Measurements from ENCODE around the gene HEY2.

DNA sequence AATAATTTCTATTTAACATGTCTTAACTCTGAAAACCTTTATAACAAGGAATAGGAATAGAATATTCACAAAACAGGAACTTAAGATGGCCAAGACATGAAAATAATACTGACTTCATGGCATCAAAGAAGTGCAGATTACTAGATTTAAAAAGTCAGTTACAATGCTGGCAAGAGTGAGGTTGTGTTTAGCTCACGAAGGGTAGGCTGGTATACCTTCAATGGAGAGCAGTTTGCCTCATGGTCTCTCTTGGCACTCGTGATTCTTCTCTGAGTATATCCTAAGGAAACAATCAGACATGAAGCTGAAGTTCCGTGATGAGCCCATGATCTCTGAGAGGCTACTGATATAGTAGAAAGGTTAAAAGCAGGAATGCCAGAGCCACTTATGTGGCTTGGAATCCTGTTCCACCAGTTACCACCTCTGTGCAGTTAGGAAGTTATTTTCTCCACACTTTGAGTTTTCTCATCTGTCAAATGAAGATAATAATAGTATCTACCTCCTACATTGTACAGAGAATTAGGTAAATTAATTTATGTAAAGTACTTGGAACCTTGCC lies 48.5 kb downstream of the HEY2 start:
- TF ChIP-seq CTCF (IDR thresholded peaks at IDR 0.05) (no peak), EZH2 (IDR thresholded peaks at IDR 0.05; ENCODE audit: borderline replicate concordance, insufficient read depth, low read depth, low read length, poor library complexity, severe bottlenecking) (no peak)
